HepG2 (cell line): ENCODE results near the gene OTUD1. TPM values are rescaled to one million over a fixed set of nuclear protein-coding genes. Genes with fewer than 3 reads are reported as not detected.

Source experiments
- ATAC-seq: fragments of 200-7000 bp; cut with Tn5 transposase; 3 replicates; pipeline ENCODE4 v1.9.1; 2020; ENCODE audit warnings: mild to moderate bottlenecking, moderate library complexity
- BruUV-seq: library from RNA; stranded (reverse); fragments of 400-500 nt; replicated peaks from 2 replicates; lab custom pipeline; 2021; lab: Mats Ljungman, UMichigan
- CTCF ChIA-PET: fragments of 300-600 bp; formaldehyde crosslinking; extraction: SDS; loops from one replicate; lab custom pipeline; 2021; ENCODE audit warnings: low total read pairs, inconsistent platforms, low intra/inter-chr PET ratio; lab: Yijun Ruan, JAX
- POLR2A ChIA-PET: fragments of 350-600 bp; sonication (Branson Sonifier 250); formaldehyde crosslinking; loops from one replicate; lab custom pipeline; 2020; ENCODE audit warnings: antibody characterized with exemption, inconsistent platforms; lab: Yijun Ruan, JAX
- DNase-seq: peaks from one replicate; pipeline ENCODE4 v3.0.0-alpha.2; 2015; ENCODE audit warnings: low spot score
- FAIRE-seq: peaks from 3 replicates; lab custom pipeline; 2011; peaks lifted over from hg19 to GRCh38; lab: Jason Lieb, UNC
- H2AFZ ChIP-seq: one replicate; pipeline ENCODE4 v1.6.1; 2011; ENCODE audit warnings: low read length, inconsistent platforms
- H3K27ac ChIP-seq: fragments of 300-600 bp; 3 replicates; pipeline ENCODE4 v1.8.0; 2011; ENCODE audit warnings: mixed run types, mild to moderate bottlenecking, mixed read lengths, low read length, inconsistent platforms; ENCODE audit not compliant: insufficient read depth; ENCODE audit errors: extremely low read length
- H3K27me3 ChIP-seq, 2 experiments: fragments of 200-600 bp in 1 of 2; 2 replicates in 1 of 2; 3 replicates in 1 of 2; pipeline versions ENCODE4 v1.6.0 to v1.8.0; 2011; ENCODE audit warnings: low read length in 2 of 2, mild to moderate bottlenecking in 2 of 2, moderate library complexity in 2 of 2, inconsistent platforms in 1 of 2; ENCODE audit not compliant: insufficient read depth in 2 of 2, control insufficient read depth in 1 of 2
- H3K36me3 ChIP-seq, 2 experiments: fragments of 200-600 bp in 1 of 2; replicated peaks in 1 of 2; 2 replicates in 1 of 2; 3 replicates in 1 of 2; pipeline versions ENCODE4 v1.5.1 to v1.8.0; 2011; ENCODE audit warnings: low read length in 2 of 2, inconsistent platforms in 1 of 2; ENCODE audit not compliant: insufficient read depth in 2 of 2, control insufficient read depth in 1 of 2
- H3K4me1 ChIP-seq: 2 replicates; pipeline ENCODE4 v1.5.1; 2012; ENCODE audit warnings: low read length, inconsistent platforms; ENCODE audit not compliant: insufficient read depth
- H3K4me2 ChIP-seq: 2 replicates; pipeline ENCODE4 v1.6.0; 2011; ENCODE audit warnings: low read depth, low read length, inconsistent platforms
- H3K4me3 ChIP-seq, 3 experiments: fragments of 200-600 bp in 1 of 3; sonication (generic), shearing (Covaris generic) in 1 of 3; replicated peaks in 1 of 3; 2 replicates each; pipeline ENCODE4 v1.5.1; 2011 to 2016; ENCODE audit warnings: low read length in 3 of 3, inconsistent platforms in 2 of 3, low read depth in 2 of 3, mild to moderate bottlenecking in 2 of 3, control low read depth in 1 of 3, mixed read lengths in 1 of 3; ENCODE audit not compliant: insufficient read depth in 1 of 3
- H3K79me2 ChIP-seq: one replicate; pipeline ENCODE4 v1.6.1; 2011; ENCODE audit warnings: low read length, inconsistent platforms; ENCODE audit not compliant: insufficient read depth
- H3K9ac ChIP-seq: 2 replicates; pipeline ENCODE4 v1.6.0; 2011; ENCODE audit warnings: mild to moderate bottlenecking, low read depth, low read length, inconsistent platforms; ENCODE audit not compliant: insufficient read depth
- H3K9me3 ChIP-seq: 2 replicates; pipeline ENCODE4 v1.5.1; 2012; ENCODE audit warnings: mild to moderate bottlenecking, low read length
- H4K20me1 ChIP-seq: 2 replicates; pipeline ENCODE4 v1.6.0; 2011; ENCODE audit warnings: inconsistent platforms, mild to moderate bottlenecking, low read length, moderate library complexity; ENCODE audit not compliant: insufficient read depth
- CBX2 ChIP-seq, 2 experiments: fragments of 200-600 bp in 1 of 2; sonication (generic); formaldehyde crosslinking in 1 of 2; IDR thresholded peaks; 2 replicates each; pipeline versions ENCODE4 v1.7.0 to v1.8.1; 2018 to 2022; ENCODE audit warnings: low read depth in 2 of 2, low read length in 1 of 2, mild to moderate bottlenecking in 1 of 2, missing genetic modification reagents in 1 of 2
- CCDC6 ChIP-seq: sonication (generic); formaldehyde crosslinking; IDR thresholded peaks from 2 replicates; pipeline ENCODE4 v1.8.1; 2022; ENCODE audit warnings: mild to moderate bottlenecking, missing genetic modification reagents, moderate library complexity
- CHD2 ChIP-seq: IDR thresholded peaks from 2 replicates; pipeline ENCODE4 v1.6.1; 2011; ENCODE audit warnings: low read depth, low read length, improper control_type of control experiment
- HMG20A ChIP-seq: IDR thresholded peaks from 2 replicates; pipeline ENCODE4 v1.6.1; 2016; ENCODE audit warnings: borderline replicate concordance
- HNRNPUL1 ChIP-seq: fragments of 200-400 bp; formaldehyde crosslinking; IDR thresholded peaks from 2 replicates; pipeline ENCODE4 v1.6.1; 2017; ENCODE audit warnings: low read depth, mild to moderate bottlenecking, low read length, moderate library complexity
- KLF11 ChIP-seq: IDR thresholded peaks from 2 replicates; pipeline ENCODE4 v1.6.1; 2016; ENCODE audit warnings: missing compliant biosample characterization
- NFE2 ChIP-seq: sonication (generic); formaldehyde crosslinking; IDR thresholded peaks from 2 replicates; pipeline ENCODE4 v1.4.0; 2020; ENCODE audit warnings: missing genetic modification reagents
- NFKB2 ChIP-seq: sonication (generic); formaldehyde crosslinking; IDR thresholded peaks from 2 replicates; pipeline ENCODE4 v1.4.0; 2020; ENCODE audit warnings: missing genetic modification reagents, borderline replicate concordance
- SALL1 ChIP-seq: sonication (generic); formaldehyde crosslinking; IDR thresholded peaks from 2 replicates; pipeline ENCODE4 v1.8.0; 2022; ENCODE audit warnings: mild to moderate bottlenecking, missing genetic modification reagents
- ZFP37 ChIP-seq: sonication (generic); formaldehyde crosslinking; IDR thresholded peaks from 2 replicates; pipeline ENCODE4 v1.4.0; 2020; ENCODE audit warnings: missing genetic modification reagents, borderline replicate concordance
- ZIK1 ChIP-seq: sonication (generic); formaldehyde crosslinking; IDR thresholded peaks from 2 replicates; pipeline ENCODE4 v1.5.0; 2020; ENCODE audit warnings: mild to moderate bottlenecking, low read depth, missing genetic modification reagents, borderline replicate concordance
- ZMAT3 ChIP-seq: sonication (generic); formaldehyde crosslinking; conservative IDR thresholded peaks from 2 replicates; pipeline ENCODE4 v1.7.0; 2021; ENCODE audit warnings: missing genetic modification reagents
- ZNF556 ChIP-seq: sonication (generic); formaldehyde crosslinking; IDR thresholded peaks from 2 replicates; pipeline ENCODE4 v1.4.0; 2020; ENCODE audit warnings: mild to moderate bottlenecking, missing genetic modification reagents, borderline replicate concordance
- ZNF687 ChIP-seq: sonication (generic); formaldehyde crosslinking; IDR thresholded peaks from 2 replicates; pipeline ENCODE4 v1.5.1; 2020; ENCODE audit warnings: mild to moderate bottlenecking, missing genetic modification reagents, moderate library complexity
- ZNF770 ChIP-seq: sonication (generic); formaldehyde crosslinking; IDR thresholded peaks from 2 replicates; pipeline ENCODE4 v1.5.0; 2020; ENCODE audit warnings: mild to moderate bottlenecking, missing genetic modification reagents
- ZSCAN5A ChIP-seq: sonication (generic); formaldehyde crosslinking; IDR thresholded peaks from 2 replicates; pipeline ENCODE4 v1.8.0; 2022; ENCODE audit warnings: mild to moderate bottlenecking, missing genetic modification reagents, borderline replicate concordance
- WGBS: methylation state at CpG from one replicate; pipeline ENCODE4 v1.1.6; 2017; ENCODE audit warnings: low lambda C conversion rate; 5-methylcytosine and 5-hydroxymethylcytosine counted together
- in situ Hi-C: cut with HindIII; loops from 2 replicates; pipeline ENCODE4 v1.10.0; 2017; ENCODE audit warnings: low pct_unique_long_range_greater_than_20kb; ENCODE audit not compliant: extremely low pct_ligation_motif_present
- intact Hi-C: fragments of 100-400 bp; cut with micrococcal nuclease; formaldehyde crosslinking; loops from one replicate; pipeline ENCODE4 v1.10.0; 2022; ENCODE audit not compliant: unreplicated experiment
- polyA plus RNA-seq, 8 experiments: library from polyadenylated mRNA; depleted of rRNA in 3 of 8; stranded (reverse) in 7 of 8; unstranded in 1 of 8; fragments of >200 nt; fragmentation: Illumina TruSeq in 4 of 8; extraction: Trizol in 4 of 8; gene quantifications; 2 replicates each; pipeline versions ENCODE4 v1.2.1 to v1.2.3, GENCODE V29; 2011 to 2016; ENCODE audit warnings: low read depth in 4 of 8, missing spikeins in 1 of 8, mixed read lengths in 1 of 8; ENCODE audit not compliant: insufficient read depth in 1 of 8
- total RNA-seq, 5 experiments: library from RNA; depleted of rRNA; stranded (reverse); fragments of >200 nt; fragmentation: Illumina TruSeq; extraction: Trizol; gene quantifications; 2 replicates each; pipeline ENCODE4 v1.2.3, GENCODE V29; 2016; ENCODE audit warnings: low read depth in 1 of 5

Gene OTUD1
- total and polyA plus RNA-seq, 2 of the 13 experiments (the other 11 are each of a cell fraction or from before 2014, with no cell fraction given) = 1.2 to 1.4 TPM

GRCh38 chr10:23405540-23405939 lies 33.3 kb upstream of the OTUD1 start:
- POLR2A ChIA-PET = no interaction called here
- no peaks in the 10 kb centered on the region for H4K20me1 ChIP-seq
- in situ Hi-C loops = no loop called here
- 0 out of 2 replicates have a peak, but pooled peaks have one; percentile 26 for TF ChIP-seq HMG20A
- no peak for TF ChIP-seq NFE2 (CRISPR knock-in tag)
- TF ChIP-seq HNRNPUL1 = no peak
- no peak for TF ChIP-seq CHD2
- TF ChIP-seq ZFP37 (CRISPR knock-in tag) = no peak
- no peak for TF ChIP-seq CBX2 (IDR thresholded peaks at IDR 0.05; ENCODE audit: low read depth, low read length)
- no peak for TF ChIP-seq CBX2 (CRISPR knock-in tag; IDR thresholded peaks at IDR 0.05; ENCODE audit: low read depth)
- no peak for TF ChIP-seq ZNF687 (CRISPR knock-in tag)
- TF ChIP-seq SALL1 = peak; percentile 25; the same call in 1 of the 2 replicates
- peak; percentile 91 for TF ChIP-seq ZNF770 (CRISPR knock-in tag)
- TF ChIP-seq ZNF556 (CRISPR knock-in tag) = no peak
- TF ChIP-seq ZSCAN5A = no peak
- TF ChIP-seq NFKB2 (CRISPR knock-in tag) = no peak
- no peak for TF ChIP-seq CCDC6 (CRISPR knock-in tag)
- TF ChIP-seq ZIK1 (CRISPR knock-in tag) = no peak
- no peak for TF ChIP-seq ZMAT3 (CRISPR knock-in tag)
- TF ChIP-seq KLF11 (CRISPR knock-in tag) = no peak

More at GRCh38 chr10:23405540-23405939, 33.3 kb upstream of the OTUD1 start:
- Histone ChIP-seq H3K79me2 (no peaks in the 10 kb centered on the region), H2AFZ (no peak overlapping the region), H3K9ac (no peak overlapping the region), H3K36me3 (no peaks in the 10 kb centered on the region), H3K4me1 (peaks cover 25% of the 10 kb centered on the region), H3K27me3 (no peaks in the 10 kb centered on the region), H3K27ac (no peak overlapping the region), H3K4me3 (no peak overlapping the region), H3K9me3 (no peaks in the 10 kb centered on the region), H3K4me2 (no peak overlapping the region)
- BruUV-seq = no TSS peak
- ATAC-seq (peak; percentile 97), FAIRE-seq (peak; percentile 60), DNase-seq (peak; percentile 84)
- intact Hi-C loops = no loop called here
- CTCF ChIA-PET = no interaction called here
- WGBS = 3% methylated on average over 3 of the region's 3 CpGs
